Liver (tissue), 3 donors: Measurements from ENCODE around the gene SPAG17.

ENCODE experiments used
- EGR1 ChIP-seq, 2 donors: IDR thresholded peaks; 2 replicates each; pipeline ENCODE4 v1.6.1; 2016 to 2018; ENCODE audit warnings: antibody characterized with exemption in 2 of 2, low read depth in 2 of 2
- GABPA ChIP-seq, 2 donors: IDR thresholded peaks in 1 of 2; conservative IDR thresholded peaks in 1 of 2; 2 replicates each; pipeline ENCODE4 v1.6.1; 2016; ENCODE audit warnings: antibody characterized with exemption in 2 of 2, mild to moderate bottlenecking in 1 of 2, moderate library complexity in 1 of 2
- HNF4G ChIP-seq: IDR thresholded peaks from 2 replicates; pipeline ENCODE4 v1.6.1; 2016; ENCODE audit warnings: antibody characterized with exemption
- JUND ChIP-seq, 2 donors: IDR thresholded peaks; 2 replicates each; pipeline ENCODE4 v1.6.1; 2016; ENCODE audit warnings: antibody characterized with exemption in 2 of 2
- TF ChIP-seq, protein P1 (sequence below): fragments of 150-350 bp; IDR thresholded peaks from 2 replicates; pipeline ENCODE4 v1.5.1; 2017; ENCODE audit warnings: improper control_type of control experiment, low read depth, low read length; ENCODE audit not compliant: missing input control
- TF ChIP-seq, protein P2 (sequence below): IDR thresholded peaks from 2 replicates; pipeline ENCODE4 v1.6.1; 2016; ENCODE audit warnings: antibody characterized with exemption, mild to moderate bottlenecking
- donor health status: healthy.
- donor health status: healthy.

DNA sequence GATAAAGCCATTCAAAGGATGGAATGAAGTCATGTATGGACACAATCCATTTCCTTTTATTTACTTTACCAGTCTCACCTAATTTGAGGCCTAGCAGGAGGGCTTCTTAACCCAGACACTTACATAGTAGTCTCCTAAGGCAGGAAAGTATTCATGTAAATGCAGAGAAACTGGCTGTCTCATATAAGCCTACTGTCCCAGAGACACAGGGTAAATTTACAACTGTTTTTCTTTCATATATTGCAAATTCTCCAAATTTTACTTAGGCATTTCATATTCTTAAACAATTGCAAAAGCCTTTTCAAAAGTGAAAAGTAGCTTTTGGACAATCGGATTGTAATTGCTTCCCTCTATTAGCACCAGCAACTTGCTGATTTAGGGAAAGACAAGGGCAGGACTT lies 29.9 kb downstream of the SPAG17 start:
- TF ChIP-seq, protein P1, sequence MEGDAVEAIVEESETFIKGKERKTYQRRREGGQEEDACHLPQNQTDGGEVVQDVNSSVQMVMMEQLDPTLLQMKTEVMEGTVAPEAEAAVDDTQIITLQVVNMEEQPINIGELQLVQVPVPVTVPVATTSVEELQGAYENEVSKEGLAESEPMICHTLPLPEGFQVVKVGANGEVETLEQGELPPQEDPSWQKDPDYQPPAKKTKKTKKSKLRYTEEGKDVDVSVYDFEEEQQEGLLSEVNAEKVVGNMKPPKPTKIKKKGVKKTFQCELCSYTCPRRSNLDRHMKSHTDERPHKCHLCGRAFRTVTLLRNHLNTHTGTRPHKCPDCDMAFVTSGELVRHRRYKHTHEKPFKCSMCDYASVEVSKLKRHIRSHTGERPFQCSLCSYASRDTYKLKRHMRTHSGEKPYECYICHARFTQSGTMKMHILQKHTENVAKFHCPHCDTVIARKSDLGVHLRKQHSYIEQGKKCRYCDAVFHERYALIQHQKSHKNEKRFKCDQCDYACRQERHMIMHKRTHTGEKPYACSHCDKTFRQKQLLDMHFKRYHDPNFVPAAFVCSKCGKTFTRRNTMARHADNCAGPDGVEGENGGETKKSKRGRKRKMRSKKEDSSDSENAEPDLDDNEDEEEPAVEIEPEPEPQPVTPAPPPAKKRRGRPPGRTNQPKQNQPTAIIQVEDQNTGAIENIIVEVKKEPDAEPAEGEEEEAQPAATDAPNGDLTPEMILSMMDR: no peak
- TF ChIP-seq GABPA (IDR thresholded peaks at IDR 0.05 in 1 of 2, conservative IDR thresholded peaks at IDR 0.05 in 1 of 2) (no peak), HNF4G (no peak), EGR1 (IDR thresholded peaks at IDR 0.05; ENCODE audit: low read depth in 2 of 2) (no peak), JUND (IDR thresholded peaks at IDR 0.05) (no peak)
- TF ChIP-seq, protein P2, sequence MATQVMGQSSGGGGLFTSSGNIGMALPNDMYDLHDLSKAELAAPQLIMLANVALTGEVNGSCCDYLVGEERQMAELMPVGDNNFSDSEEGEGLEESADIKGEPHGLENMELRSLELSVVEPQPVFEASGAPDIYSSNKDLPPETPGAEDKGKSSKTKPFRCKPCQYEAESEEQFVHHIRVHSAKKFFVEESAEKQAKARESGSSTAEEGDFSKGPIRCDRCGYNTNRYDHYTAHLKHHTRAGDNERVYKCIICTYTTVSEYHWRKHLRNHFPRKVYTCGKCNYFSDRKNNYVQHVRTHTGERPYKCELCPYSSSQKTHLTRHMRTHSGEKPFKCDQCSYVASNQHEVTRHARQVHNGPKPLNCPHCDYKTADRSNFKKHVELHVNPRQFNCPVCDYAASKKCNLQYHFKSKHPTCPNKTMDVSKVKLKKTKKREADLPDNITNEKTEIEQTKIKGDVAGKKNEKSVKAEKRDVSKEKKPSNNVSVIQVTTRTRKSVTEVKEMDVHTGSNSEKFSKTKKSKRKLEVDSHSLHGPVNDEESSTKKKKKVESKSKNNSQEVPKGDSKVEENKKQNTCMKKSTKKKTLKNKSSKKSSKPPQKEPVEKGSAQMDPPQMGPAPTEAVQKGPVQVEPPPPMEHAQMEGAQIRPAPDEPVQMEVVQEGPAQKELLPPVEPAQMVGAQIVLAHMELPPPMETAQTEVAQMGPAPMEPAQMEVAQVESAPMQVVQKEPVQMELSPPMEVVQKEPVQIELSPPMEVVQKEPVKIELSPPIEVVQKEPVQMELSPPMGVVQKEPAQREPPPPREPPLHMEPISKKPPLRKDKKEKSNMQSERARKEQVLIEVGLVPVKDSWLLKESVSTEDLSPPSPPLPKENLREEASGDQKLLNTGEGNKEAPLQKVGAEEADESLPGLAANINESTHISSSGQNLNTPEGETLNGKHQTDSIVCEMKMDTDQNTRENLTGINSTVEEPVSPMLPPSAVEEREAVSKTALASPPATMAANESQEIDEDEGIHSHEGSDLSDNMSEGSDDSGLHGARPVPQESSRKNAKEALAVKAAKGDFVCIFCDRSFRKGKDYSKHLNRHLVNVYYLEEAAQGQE: no peak
